RWPE2 (cell line): Measurements from ENCODE around the gene GSS.

ENCODE experiments used
- ATAC-seq: fragments of 200-7000 bp; cut with Tn5 transposase; 3 replicates; pipeline ENCODE4 v1.9.1; 2021; ENCODE audit warnings: low read depth
- DNase-seq: peaks from one replicate; pipeline ENCODE4 v3.0.0-alpha.2; 2020; ENCODE audit warnings: low spot score
- H3K27ac ChIP-seq: fragments of 450-650 bp; 2 replicates; pipeline ENCODE4 v1.5.1; 2017; ENCODE audit warnings: mild to moderate bottlenecking; ENCODE audit not compliant: poor library complexity, severe bottlenecking
- H3K27me3 ChIP-seq: fragments of 250-450 bp; sonication (Bioruptor Pico); 2 replicates; pipeline ENCODE4 v1.5.1; 2021; ENCODE audit warnings: mild to moderate bottlenecking, moderate library complexity; ENCODE audit not compliant: insufficient read depth, poor library complexity, severe bottlenecking
- H3K36me3 ChIP-seq: fragments of 250-450 bp; sonication (Bioruptor Pico); 2 replicates; pipeline ENCODE4 v1.5.1; 2020; ENCODE audit warnings: low read depth, mild to moderate bottlenecking, moderate library complexity
- H3K4me1 ChIP-seq: fragments of 250-450 bp; sonication (Bioruptor Pico); 2 replicates; pipeline ENCODE4 v1.5.1; 2021; ENCODE audit warnings: mild to moderate bottlenecking, moderate library complexity; ENCODE audit not compliant: insufficient read depth, poor library complexity, severe bottlenecking
- H3K4me3 ChIP-seq: fragments of 250-450 bp; sonication (Bioruptor Pico); 2 replicates; pipeline ENCODE4 v1.5.1; 2021; ENCODE audit warnings: mild to moderate bottlenecking, moderate library complexity; ENCODE audit not compliant: severe bottlenecking
- H3K9me3 ChIP-seq: fragments of 250-450 bp; sonication (Bioruptor Pico); 2 replicates; pipeline ENCODE4 v1.5.1; 2021; ENCODE audit warnings: mild to moderate bottlenecking, moderate library complexity; ENCODE audit not compliant: severe bottlenecking
- CTCF ChIP-seq: fragments of 450-650 bp; IDR thresholded peaks from one replicate; pipeline ENCODE4 v1.5.1; 2017; ENCODE audit warnings: mild to moderate bottlenecking, moderate library complexity; ENCODE audit not compliant: poor library complexity, severe bottlenecking

The GSS gene

GRCh38 chr20:34916774-34917354 lies 38.7 kb downstream of the GSS start:
- no peak for ATAC-seq
- no peaks in the 10 kb centered on the region for H3K9me3 ChIP-seq
- no peaks in the 10 kb centered on the region for H3K27me3 ChIP-seq
- peaks cover 100% of the 10 kb centered on the region for H3K36me3 ChIP-seq
- peak; percentile 39 for DNase-seq
- TF ChIP-seq CTCF = no peak
- peaks cover 8% of the 10 kb centered on the region for H3K4me1 ChIP-seq
- no peak overlapping the region for H3K27ac ChIP-seq
- no peak overlapping the region for H3K4me3 ChIP-seq

- TF ChIP-seq CTCF = no peak
- H3K27me3 ChIP-seq = no peaks in the 10 kb centered on the region
- peaks cover 98% of the 10 kb centered on the region for H3K36me3 ChIP-seq
- ATAC-seq (no peak), DNase-seq (no peak)
- H3K9me3 ChIP-seq = no peaks in the 10 kb centered on the region
- H3K27ac ChIP-seq = no peak overlapping the region
- no peak overlapping the region for H3K4me3 ChIP-seq
- H3K4me1 ChIP-seq = no peaks in the 10 kb centered on the region
Measured at GRCh38 chr20:34915749-34916455, 39.7 kb downstream of the GSS start.

GRCh38 chr20:34915131-34915530 lies 40.5 kb downstream of the GSS start:
- DNase-seq (no peak), ATAC-seq (no peak)
- no peaks in the 10 kb centered on the region for H3K4me1 ChIP-seq
- H3K9me3 ChIP-seq = no peaks in the 10 kb centered on the region
- no peaks in the 10 kb centered on the region for H3K27me3 ChIP-seq
- no peak overlapping the region for H3K27ac ChIP-seq
- peaks cover 98% of the 10 kb centered on the region for H3K36me3 ChIP-seq
- TF ChIP-seq CTCF = no peak
- no peak overlapping the region for H3K4me3 ChIP-seq

- DNase-seq (peak; percentile 98), ATAC-seq (peak; percentile 98)
- H3K4me1 ChIP-seq = peaks cover 18% of the 10 kb centered on the region
- no peak overlapping the region for H3K4me3 ChIP-seq
- peaks cover 50% of the 10 kb centered on the region for H3K36me3 ChIP-seq
- H3K9me3 ChIP-seq = no peaks in the 10 kb centered on the region
- no peak for TF ChIP-seq CTCF
- H3K27ac ChIP-seq = peak overlapping the region; percentile 78
- no peaks in the 10 kb centered on the region for H3K27me3 ChIP-seq
Measured at GRCh38 chr20:34907616-34908469, 47.8 kb downstream of the GSS start.
